ENCODE results near the gene TEX2.

DNA sequence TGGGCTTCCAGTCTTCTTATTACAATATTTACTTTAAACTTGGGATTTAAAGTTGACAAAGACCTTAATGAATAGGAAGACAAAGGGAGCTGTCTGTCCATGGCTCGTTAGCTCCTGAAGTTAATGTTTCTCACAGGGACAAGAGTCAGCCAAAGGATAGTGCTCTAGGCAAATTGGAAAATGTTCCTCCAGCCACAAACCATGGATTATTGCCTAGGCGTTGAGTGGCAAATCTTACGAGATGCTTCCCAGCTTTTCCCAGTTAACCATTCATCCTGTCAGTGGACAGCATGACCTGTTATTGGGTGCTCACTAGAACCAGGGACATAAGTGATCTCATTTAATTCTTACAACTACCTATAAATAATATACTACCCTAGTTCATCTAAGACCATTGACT, 3.6 kb downstream of the TEX2 start:
- TF ChIP-seq YY1 (IDR thresholded peaks at IDR 0.05; ENCODE audit: low read depth) (no peak), CREB1 (IDR thresholded peaks at IDR 0.05; ENCODE audit: low read depth) (no peak), EGR1 (IDR thresholded peaks at IDR 0.05) (no peak), FOXM1 (IDR thresholded peaks at IDR 0.05; ENCODE audit: borderline replicate concordance, low read depth) (no peak), ZBTB7A (IDR thresholded peaks at IDR 0.05; ENCODE audit: low read depth) (no peak), EP300 (IDR thresholded peaks at IDR 0.05; ENCODE audit: borderline replicate concordance) (no peak), TEAD4 (IDR thresholded peaks at IDR 0.05) (no peak)
- TF ChIP-seq, protein P1, sequence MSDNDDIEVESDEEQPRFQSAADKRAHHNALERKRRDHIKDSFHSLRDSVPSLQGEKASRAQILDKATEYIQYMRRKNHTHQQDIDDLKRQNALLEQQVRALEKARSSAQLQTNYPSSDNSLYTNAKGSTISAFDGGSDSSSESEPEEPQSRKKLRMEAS (IDR thresholded peaks at IDR 0.05) = no peak
- TF ChIP-seq, protein P2, sequence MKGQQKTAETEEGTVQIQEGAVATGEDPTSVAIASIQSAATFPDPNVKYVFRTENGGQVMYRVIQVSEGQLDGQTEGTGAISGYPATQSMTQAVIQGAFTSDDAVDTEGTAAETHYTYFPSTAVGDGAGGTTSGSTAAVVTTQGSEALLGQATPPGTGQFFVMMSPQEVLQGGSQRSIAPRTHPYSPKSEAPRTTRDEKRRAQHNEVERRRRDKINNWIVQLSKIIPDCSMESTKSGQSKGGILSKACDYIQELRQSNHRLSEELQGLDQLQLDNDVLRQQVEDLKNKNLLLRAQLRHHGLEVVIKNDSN (IDR thresholded peaks at IDR 0.05) = no peak
- TF ChIP-seq, protein P3, sequence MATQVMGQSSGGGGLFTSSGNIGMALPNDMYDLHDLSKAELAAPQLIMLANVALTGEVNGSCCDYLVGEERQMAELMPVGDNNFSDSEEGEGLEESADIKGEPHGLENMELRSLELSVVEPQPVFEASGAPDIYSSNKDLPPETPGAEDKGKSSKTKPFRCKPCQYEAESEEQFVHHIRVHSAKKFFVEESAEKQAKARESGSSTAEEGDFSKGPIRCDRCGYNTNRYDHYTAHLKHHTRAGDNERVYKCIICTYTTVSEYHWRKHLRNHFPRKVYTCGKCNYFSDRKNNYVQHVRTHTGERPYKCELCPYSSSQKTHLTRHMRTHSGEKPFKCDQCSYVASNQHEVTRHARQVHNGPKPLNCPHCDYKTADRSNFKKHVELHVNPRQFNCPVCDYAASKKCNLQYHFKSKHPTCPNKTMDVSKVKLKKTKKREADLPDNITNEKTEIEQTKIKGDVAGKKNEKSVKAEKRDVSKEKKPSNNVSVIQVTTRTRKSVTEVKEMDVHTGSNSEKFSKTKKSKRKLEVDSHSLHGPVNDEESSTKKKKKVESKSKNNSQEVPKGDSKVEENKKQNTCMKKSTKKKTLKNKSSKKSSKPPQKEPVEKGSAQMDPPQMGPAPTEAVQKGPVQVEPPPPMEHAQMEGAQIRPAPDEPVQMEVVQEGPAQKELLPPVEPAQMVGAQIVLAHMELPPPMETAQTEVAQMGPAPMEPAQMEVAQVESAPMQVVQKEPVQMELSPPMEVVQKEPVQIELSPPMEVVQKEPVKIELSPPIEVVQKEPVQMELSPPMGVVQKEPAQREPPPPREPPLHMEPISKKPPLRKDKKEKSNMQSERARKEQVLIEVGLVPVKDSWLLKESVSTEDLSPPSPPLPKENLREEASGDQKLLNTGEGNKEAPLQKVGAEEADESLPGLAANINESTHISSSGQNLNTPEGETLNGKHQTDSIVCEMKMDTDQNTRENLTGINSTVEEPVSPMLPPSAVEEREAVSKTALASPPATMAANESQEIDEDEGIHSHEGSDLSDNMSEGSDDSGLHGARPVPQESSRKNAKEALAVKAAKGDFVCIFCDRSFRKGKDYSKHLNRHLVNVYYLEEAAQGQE (IDR thresholded peaks at IDR 0.05; ENCODE audit: low read depth) = no peak
